ENCODE measurements around the gene CAPN5. TPM values are rescaled to one million over a fixed set of nuclear protein-coding genes. Genes with fewer than 3 reads are reported as not detected.

CAPN5 gene
- total and polyA plus RNA-seq, 2 of the 8 experiments (the other 6 are each of a cell fraction or from before 2014, with no cell fraction given): 21.5 to 22.4 TPM

GRCh38 chr11:77153276-77154185 lies 86.8 kb downstream of the CAPN5 start (continued):
- TF ChIP-seq BRCA1 (IDR thresholded peaks at IDR 0.05; ENCODE audit: low read depth, low read length): no peak
